Natural killer cell treated with Interleukin-12 subunit alpha and Interleukin-12 subunit beta and Interleukin-15 and Interleukin-18, amount 100 ng/mL, for 72 hours (primary cell): ENCODE measurements around the gene SEMA4B. TPM values are rescaled to one million over a fixed set of nuclear protein-coding genes. Genes with fewer than 3 reads are reported as not detected.

Source experiments
- ATAC-seq, 2 donors: fragments of 150-1000 bp; cut with Tn5 transposase in 1 of 2; sonication (Bioruptor Pico), chemical (Tn5 transposase) in 1 of 2; 2 replicates each; pipeline ENCODE4 v1.10.0; 2021
- DNase-seq: peaks from one replicate; pipeline ENCODE4 v3.0.0; 2022; ENCODE audit warnings: low spot score
- H3K27ac Mint-ChIP-seq, 2 donors: 1 replicate in 1 of 2; 2 replicates in 1 of 2; pipeline ENCODE4 v1.8.0; 2022; ENCODE audit warnings: mixed read lengths in 2 of 2, mild to moderate bottlenecking in 1 of 2, moderate library complexity in 1 of 2
- H3K27me3 Mint-ChIP-seq, 2 donors: 1 replicate in 1 of 2; 2 replicates in 1 of 2; pipeline ENCODE4 v1.8.0; 2022; ENCODE audit warnings: mixed read lengths in 2 of 2
- H3K36me3 Mint-ChIP-seq: one replicate; pipeline ENCODE4 v1.8.0; 2022; ENCODE audit warnings: mixed read lengths
- H3K4me1 Mint-ChIP-seq, 2 donors: 1 replicate in 1 of 2; 2 replicates in 1 of 2; pipeline ENCODE4 v1.8.0; 2022; ENCODE audit warnings: low read depth in 2 of 2, mixed read lengths in 2 of 2, mild to moderate bottlenecking in 1 of 2
- H3K4me3 Mint-ChIP-seq: one replicate; pipeline ENCODE4 v1.8.0; 2022; ENCODE audit warnings: mixed read lengths
- H3K9me3 Mint-ChIP-seq: 2 replicates; pipeline ENCODE4 v1.8.0; 2022; ENCODE audit warnings: mixed read lengths
- total RNA-seq, 2 donors: library from RNA; stranded (reverse); gene quantifications; one replicate each; pipeline ENCODE4 v1.2.3, GENCODE V29; 2022

SEMA4B gene
- total RNA-seq, 2 donors from 2014 or later: 9.2 to 9.7 TPM

DNA sequence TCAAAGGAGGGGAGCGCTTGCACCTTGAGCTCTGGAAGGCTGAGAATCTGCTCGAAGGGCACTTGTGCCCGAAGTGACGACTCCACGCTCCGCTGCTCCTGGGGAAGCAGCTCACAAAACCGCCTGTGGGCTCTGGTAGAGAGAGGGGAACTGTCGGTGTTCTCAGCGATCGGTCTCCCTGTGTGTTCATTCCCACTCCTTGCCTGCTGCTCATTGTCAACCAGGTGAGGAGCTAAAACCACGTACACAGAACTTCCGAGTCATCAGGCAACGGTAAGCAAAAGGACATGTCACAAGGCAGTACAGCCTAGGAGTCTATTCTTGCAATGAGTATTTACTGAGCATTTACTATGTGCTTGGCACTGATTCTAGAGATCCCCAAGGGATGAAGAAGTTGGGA is 31.1 kb downstream of the SEMA4B start:
- ATAC-seq: no peak
- H3K36me3 Mint-ChIP-seq: peaks cover 4% of the 10 kb centered on the region
- no peak for DNase-seq
- peak overlapping the region; percentile 93 to 94 for H3K27ac Mint-ChIP-seq
- no peaks in the 10 kb centered on the region for H3K27me3 Mint-ChIP-seq
- peak overlapping the region; percentile 87 for H3K4me3 Mint-ChIP-seq
- peaks cover 32 to 40% of the 10 kb centered on the region in 2 donors for H3K4me1 Mint-ChIP-seq
- no peaks in the 10 kb centered on the region for H3K9me3 Mint-ChIP-seq

DNA sequence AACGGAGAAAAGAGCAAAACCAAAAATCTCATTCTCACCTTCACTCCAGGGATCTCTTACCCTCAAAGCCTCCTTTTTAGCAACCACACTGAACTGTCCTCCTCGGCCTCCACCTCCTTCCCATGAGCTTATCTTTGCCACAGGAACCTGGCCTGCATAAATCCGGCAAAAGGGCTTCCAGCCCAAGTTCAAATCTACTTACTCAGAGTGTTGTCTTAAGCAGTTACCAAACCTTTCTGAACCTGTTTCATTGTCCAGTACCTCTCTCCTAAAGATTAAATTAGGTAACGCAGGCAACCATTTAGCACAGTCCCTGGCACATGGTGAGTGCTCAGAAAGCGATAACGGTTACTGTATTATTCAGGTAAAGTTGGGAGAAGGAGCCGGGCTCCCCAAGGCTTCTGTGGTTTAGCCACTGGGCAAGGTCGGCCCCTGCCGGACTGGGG is 31.8 kb downstream of the SEMA4B start:
- H3K36me3 Mint-ChIP-seq: peaks cover 4% of the 10 kb centered on the region
- no peak for ATAC-seq
- H3K9me3 Mint-ChIP-seq: no peaks in the 10 kb centered on the region
- DNase-seq: no peak
- H3K27ac Mint-ChIP-seq: peak overlapping the region; percentile 93 to 94
- H3K4me1 Mint-ChIP-seq: peaks cover 32 to 40% of the 10 kb centered on the region in 2 donors
- H3K27me3 Mint-ChIP-seq: no peaks in the 10 kb centered on the region
- peak overlapping the region; percentile 87 for H3K4me3 Mint-ChIP-seq

- Mint-ChIP-seq H3K27me3 (no peaks in the 10 kb centered on the region), H3K4me1 (peaks cover 32 to 40% of the 10 kb centered on the region in 2 donors), H3K4me3 (peak within 1 kb of the TSS; percentile 87), H3K36me3 (peaks cover 4% of the 10 kb centered on the region), H3K27ac (peak within 1 kb of the TSS; percentile 93 to 94), H3K9me3 (no peaks in the 10 kb centered on the region)
- ATAC-seq (peak; percentile 97 to 98), DNase-seq (peak; percentile 99)
Measured at GRCh38 chr15:90233387-90234095, 32.4 kb downstream of the SEMA4B start, which contains the start of gene CIB1. CIB1 (minus strand) TSS chr15:90233941; CDS start chr15:90233885, 56 bp downstream.

DNA sequence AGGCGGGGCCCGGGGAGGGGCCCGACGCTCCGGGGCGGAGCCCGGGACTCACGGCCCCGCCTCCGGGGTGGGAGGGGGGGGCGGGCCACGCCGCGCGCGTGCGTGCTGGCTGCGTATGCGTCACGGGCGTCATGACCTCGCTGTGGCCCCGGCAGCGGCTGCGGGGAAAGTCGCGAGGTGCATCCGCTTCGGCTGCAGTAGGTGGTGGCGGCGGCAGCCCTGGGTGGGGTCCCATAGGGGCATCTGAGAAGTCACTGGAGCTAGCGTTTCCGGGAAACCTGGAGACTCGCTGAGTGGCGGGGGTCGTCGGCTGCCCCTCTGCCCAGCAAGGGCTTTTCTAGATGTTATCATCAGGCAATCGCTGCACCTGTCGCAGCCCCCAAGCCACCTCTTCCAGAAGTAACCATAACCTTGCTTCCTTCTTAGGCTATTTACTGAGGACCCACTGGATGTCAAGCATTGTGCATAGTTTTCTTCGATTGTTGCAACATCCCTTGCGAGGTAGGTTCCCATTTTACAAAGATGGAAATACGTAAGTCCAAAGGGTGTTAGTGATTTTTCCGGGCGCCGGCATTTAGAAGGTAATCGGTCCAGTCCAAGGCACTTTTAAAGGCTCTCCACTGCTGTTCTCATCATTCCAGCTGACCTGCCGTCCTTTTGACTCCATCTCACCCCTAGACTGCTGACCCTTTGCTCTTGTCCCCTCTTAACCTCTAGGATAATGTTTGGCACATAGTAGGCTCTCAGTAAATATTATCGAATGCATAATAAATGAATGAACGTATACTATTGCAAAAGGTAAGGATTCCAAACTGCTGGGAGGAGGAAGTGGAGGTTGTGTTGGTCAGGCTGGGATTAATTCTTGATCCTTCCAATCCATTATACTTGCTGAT is 33.2 kb downstream of the SEMA4B start, which contains the start of gene GDPGP1:
Gene GDPGP1 (plus strand): TSS at position 114 of the 893 bp plus-strand sequence. CDS start 6,700 bp downstream, outside the sequence.
- peak within 1 kb of the TSS; percentile 93 to 94 for H3K27ac Mint-ChIP-seq
- DNase-seq (no peak), ATAC-seq (no peak)
- peaks cover 35 to 40% of the 10 kb centered on the region in 2 donors for H3K4me1 Mint-ChIP-seq
- H3K36me3 Mint-ChIP-seq: peaks cover 4% of the 10 kb centered on the region
- H3K9me3 Mint-ChIP-seq: no peaks in the 10 kb centered on the region
- H3K27me3 Mint-ChIP-seq: no peaks in the 10 kb centered on the region
- peak within 1 kb of the TSS; percentile 87 for H3K4me3 Mint-ChIP-seq

GRCh38 chr15:90239371-90239770 is 38.2 kb downstream of the SEMA4B start:
- Mint-ChIP-seq H3K9me3 (no peaks in the 10 kb centered on the region), H3K4me1 (peaks cover 9 to 15% of the 10 kb centered on the region in 2 donors), H3K27me3 (no peaks in the 10 kb centered on the region), H3K27ac (no peak overlapping the region), H3K36me3 (no peaks in the 10 kb centered on the region), H3K4me3 (no peak overlapping the region)
- no peak for DNase-seq
- no peak for ATAC-seq

DNA sequence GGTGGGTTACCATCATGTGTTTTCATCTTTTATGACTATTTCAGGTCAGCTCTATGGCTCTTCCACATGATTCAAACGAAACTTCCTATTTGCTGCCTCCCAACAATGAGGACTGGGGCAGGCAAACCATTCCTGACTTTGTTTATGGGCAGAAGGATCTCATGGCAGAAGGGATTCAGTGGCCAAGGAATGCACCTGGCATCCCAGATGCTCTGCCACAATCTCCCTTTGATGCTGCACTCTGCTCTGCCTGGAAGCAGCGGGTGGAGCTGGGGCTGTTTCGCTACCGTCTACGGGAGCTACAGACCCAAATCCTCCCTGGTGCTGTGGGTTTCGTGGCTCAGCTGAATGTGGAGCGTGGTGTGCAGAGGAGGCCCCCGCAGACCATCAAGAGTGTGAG is 39.7 kb downstream of the SEMA4B start:
- no peak overlapping the region for H3K4me3 Mint-ChIP-seq
- H3K36me3 Mint-ChIP-seq: no peaks in the 10 kb centered on the region
- no peaks in the 10 kb centered on the region for H3K9me3 Mint-ChIP-seq
- DNase-seq (no peak), ATAC-seq (no peak)
- H3K27me3 Mint-ChIP-seq: no peaks in the 10 kb centered on the region
- peaks cover 0 to 7% of the 10 kb centered on the region in 2 donors for H3K4me1 Mint-ChIP-seq
- H3K27ac Mint-ChIP-seq: no peak overlapping the region

GRCh38 chr15:90241343-90242192 is 40.4 kb downstream of the SEMA4B start:
- Mint-ChIP-seq H3K4me3 (no peak overlapping the region), H3K36me3 (no peaks in the 10 kb centered on the region), H3K27me3 (no peaks in the 10 kb centered on the region), H3K27ac (no peak overlapping the region), H3K9me3 (no peaks in the 10 kb centered on the region), H3K4me1 (peaks cover 0 to 3% of the 10 kb centered on the region in 2 donors)
- DNase-seq (no peak), ATAC-seq (peak in 1 of 2 donors; percentile 36)

DNA sequence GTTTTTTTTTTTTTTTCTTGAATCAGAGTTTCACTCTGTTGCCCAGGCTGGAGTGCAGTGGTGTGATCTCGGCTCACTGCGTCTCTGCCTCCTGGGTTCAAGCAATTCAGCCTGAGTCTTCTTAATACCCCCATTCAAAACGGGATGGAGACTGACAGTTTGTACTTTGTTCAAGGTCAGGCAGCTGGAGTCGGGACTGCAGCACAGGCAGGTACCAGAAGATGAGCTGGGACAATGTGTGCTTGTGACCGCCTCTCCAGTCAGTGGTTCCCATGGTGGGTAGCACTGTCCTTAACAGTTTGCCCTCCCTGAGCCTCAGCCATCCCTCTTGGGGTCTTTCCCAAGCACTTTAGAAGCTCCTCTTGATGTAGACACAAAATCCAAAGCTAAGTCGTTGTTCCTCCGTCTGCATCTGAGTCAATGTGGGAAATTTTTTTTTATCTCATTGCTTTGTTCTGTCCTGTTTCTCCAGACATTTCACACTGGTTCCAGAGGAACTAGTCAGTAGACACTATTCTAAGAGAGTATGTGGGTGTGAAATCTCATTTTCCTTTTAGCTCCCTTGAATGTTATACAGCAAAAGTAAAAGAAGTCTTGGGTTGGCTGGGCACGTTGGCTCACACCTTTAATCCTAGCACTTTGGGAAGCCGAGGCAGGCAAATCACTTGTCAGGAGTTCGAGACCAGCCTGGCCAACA is 43.0 kb downstream of the SEMA4B start:
- H3K27me3 Mint-ChIP-seq: no peaks in the 10 kb centered on the region
- no peak for DNase-seq
- H3K4me3 Mint-ChIP-seq: no peak overlapping the region
- no peak overlapping the region for H3K27ac Mint-ChIP-seq
- no peaks in the 10 kb centered on the region for H3K36me3 Mint-ChIP-seq
- no peaks in the 10 kb centered on the region for H3K9me3 Mint-ChIP-seq
- peaks cover 0 to 7% of the 10 kb centered on the region in 2 donors for H3K4me1 Mint-ChIP-seq
- no peak for ATAC-seq

DNA sequence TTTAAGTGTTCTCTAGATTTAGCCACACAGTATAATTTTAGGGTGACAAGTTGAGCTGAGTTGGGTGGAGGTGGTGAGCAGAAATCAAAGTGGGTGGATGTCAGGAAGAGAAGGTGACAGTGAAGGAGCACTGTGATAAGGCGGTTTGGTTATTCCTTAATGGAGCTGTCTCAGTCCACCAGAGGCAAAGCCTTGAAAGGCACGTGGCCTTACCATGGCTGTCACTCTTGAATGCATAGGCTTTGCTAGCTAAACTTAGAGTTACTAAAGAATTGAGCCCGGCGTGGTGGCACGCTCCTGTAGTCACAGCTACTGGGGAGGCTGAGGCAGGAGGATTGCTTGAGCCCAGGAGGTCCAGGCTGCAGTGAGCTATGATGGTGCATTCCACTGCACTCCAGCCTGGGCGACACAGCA is 47.7 kb downstream of the SEMA4B start:
- DNase-seq (no peak), ATAC-seq (no peak)
- no peaks in the 10 kb centered on the region for H3K36me3 Mint-ChIP-seq
- H3K9me3 Mint-ChIP-seq: no peaks in the 10 kb centered on the region
- H3K4me3 Mint-ChIP-seq: peak overlapping the region; percentile 74
- H3K4me1 Mint-ChIP-seq: peaks cover 9 to 16% of the 10 kb centered on the region in 2 donors
- H3K27ac Mint-ChIP-seq: peak overlapping the region in 1 of 2 donors; percentile 57
- no peaks in the 10 kb centered on the region for H3K27me3 Mint-ChIP-seq

GRCh38 chr15:90249203-90249863 is 48.2 kb downstream of the SEMA4B start, which contains the start of gene TTLL13:
TTLL13 (plus strand) TSS chr15:90249556; CDS start chr15:90250631, 1,075 bp downstream.
- H3K36me3 Mint-ChIP-seq: no peaks in the 10 kb centered on the region
- peak within 1 kb of the TSS; percentile 74 for H3K4me3 Mint-ChIP-seq
- ATAC-seq (peak; percentile 88 to 95), DNase-seq (peak; percentile 94)
- H3K9me3 Mint-ChIP-seq: no peaks in the 10 kb centered on the region
- H3K27me3 Mint-ChIP-seq: no peaks in the 10 kb centered on the region
- H3K4me1 Mint-ChIP-seq: peaks cover 9 to 16% of the 10 kb centered on the region in 2 donors
- peak within 1 kb of the TSS in 1 of 2 donors; percentile 57 for H3K27ac Mint-ChIP-seq

DNA sequence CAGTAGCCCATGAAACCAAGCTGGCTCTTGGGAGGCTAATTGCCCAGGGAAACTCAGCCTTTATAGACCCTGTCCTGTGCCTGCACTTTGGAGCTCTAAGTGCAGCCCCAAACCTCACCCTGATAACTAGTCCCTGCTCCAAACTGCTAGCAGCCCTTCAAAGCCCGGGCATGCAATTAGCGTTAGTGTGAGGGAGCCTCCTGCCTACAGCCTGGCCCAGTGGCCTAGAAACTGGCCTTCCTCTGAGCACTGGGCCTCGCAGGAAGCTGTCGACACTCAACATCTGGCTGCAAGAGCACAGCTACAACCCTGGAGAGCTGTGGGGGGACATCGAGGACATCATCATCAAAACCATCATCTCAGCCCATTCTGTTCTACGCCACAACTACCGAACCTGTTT is 56.6 kb downstream of the SEMA4B start:
- no peaks in the 10 kb centered on the region for H3K9me3 Mint-ChIP-seq
- no peak for DNase-seq
- H3K36me3 Mint-ChIP-seq: no peaks in the 10 kb centered on the region
- H3K4me3 Mint-ChIP-seq: no peak overlapping the region
- no peaks in the 10 kb centered on the region for H3K27me3 Mint-ChIP-seq
- ATAC-seq: no peak
- H3K4me1 Mint-ChIP-seq: peaks cover 0 to 7% of the 10 kb centered on the region in 2 donors
- H3K27ac Mint-ChIP-seq: peak overlapping the region in 1 of 2 donors; percentile 27

DNA sequence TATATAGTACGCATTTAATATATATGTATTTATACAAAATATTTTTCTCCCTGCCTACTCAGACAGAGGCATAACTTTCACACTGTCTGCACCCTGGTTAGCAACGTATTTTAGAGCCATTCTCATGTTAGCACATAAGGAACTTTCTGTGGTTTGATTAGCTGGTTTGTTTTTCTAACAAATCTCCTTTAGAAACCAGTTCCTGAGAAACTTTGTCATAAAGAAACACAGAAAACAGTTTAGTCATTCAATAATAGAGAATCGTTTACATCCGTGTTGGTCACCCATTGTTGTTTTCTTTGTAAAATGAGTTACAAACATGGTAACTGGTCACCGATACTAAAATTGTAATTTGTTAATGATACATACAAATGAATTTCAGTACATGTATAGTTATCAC is 58.4 kb downstream of the SEMA4B start:
- Mint-ChIP-seq H3K27me3 (no peaks in the 10 kb centered on the region), H3K27ac (no peak overlapping the region), H3K36me3 (no peaks in the 10 kb centered on the region), H3K9me3 (no peaks in the 10 kb centered on the region), H3K4me3 (peak overlapping the region; percentile 40), H3K4me1 (peaks cover 4 to 12% of the 10 kb centered on the region in 2 donors)
- peak in 1 of 2 donors; percentile 81 for ATAC-seq
- no peak for DNase-seq
